HCT116 (cell line): ENCODE results near the gene MYO10.

Experiments used
- EGR1 ChIP-seq: IDR thresholded peaks from 2 replicates; pipeline ENCODE4 v1.6.1; 2012; ENCODE audit warnings: low read depth
- JUND ChIP-seq: IDR thresholded peaks from 2 replicates; pipeline ENCODE4 v1.6.1; 2012
- POLR2AphosphoS5 ChIP-seq: IDR thresholded peaks from 2 replicates; pipeline ENCODE4 v1.6.1; 2011; ENCODE audit warnings: mild to moderate bottlenecking, low read depth, low read length, moderate library complexity
- SIN3A ChIP-seq: IDR thresholded peaks from 2 replicates; pipeline ENCODE4 v1.6.1; 2012; ENCODE audit warnings: low read depth
- TF ChIP-seq, protein P1 (sequence below), 3 experiments: fragments of 200-600 bp in 1 of 3; sonication (generic) in 1 of 3; IDR thresholded peaks in 2 of 3; conservative IDR thresholded peaks in 1 of 3; 2 replicates each; pipeline ENCODE4 v1.5.1; 2012 to 2017; ENCODE audit warnings: low read depth in 2 of 3, low read length in 2 of 3, antibody characterized with exemption in 1 of 3, borderline replicate concordance in 1 of 3, control low read depth in 1 of 3, mild to moderate bottlenecking in 1 of 3, mixed read lengths in 1 of 3, mixed run types in 1 of 3, moderate library complexity in 1 of 3; ENCODE audit not compliant: insufficient read depth in 1 of 3

DNA sequence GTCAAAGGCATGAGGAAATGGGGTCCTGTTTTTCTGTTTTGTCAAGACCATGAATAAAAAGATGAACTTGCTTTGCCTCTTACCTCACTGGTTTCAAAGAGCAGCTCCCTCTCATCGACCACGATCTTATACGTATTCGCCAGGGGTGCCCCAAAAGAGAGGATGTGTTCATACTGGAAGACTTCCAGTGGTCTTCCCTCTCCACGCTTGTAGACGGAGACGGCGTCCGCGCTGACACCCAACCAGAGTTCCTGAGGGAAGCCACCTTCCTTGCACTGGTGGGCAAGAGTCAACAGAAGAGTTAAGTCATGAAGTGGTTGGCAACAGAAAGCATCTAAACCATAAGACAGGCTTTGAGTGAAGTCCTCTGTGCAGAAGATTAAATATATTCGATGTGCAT lies 267.9 kb downstream of the MYO10 start:
- TF ChIP-seq POLR2AphosphoS5 (no peak), SIN3A (no peak), JUND (no peak), EGR1 (no peak)
- TF ChIP-seq, protein P1, sequence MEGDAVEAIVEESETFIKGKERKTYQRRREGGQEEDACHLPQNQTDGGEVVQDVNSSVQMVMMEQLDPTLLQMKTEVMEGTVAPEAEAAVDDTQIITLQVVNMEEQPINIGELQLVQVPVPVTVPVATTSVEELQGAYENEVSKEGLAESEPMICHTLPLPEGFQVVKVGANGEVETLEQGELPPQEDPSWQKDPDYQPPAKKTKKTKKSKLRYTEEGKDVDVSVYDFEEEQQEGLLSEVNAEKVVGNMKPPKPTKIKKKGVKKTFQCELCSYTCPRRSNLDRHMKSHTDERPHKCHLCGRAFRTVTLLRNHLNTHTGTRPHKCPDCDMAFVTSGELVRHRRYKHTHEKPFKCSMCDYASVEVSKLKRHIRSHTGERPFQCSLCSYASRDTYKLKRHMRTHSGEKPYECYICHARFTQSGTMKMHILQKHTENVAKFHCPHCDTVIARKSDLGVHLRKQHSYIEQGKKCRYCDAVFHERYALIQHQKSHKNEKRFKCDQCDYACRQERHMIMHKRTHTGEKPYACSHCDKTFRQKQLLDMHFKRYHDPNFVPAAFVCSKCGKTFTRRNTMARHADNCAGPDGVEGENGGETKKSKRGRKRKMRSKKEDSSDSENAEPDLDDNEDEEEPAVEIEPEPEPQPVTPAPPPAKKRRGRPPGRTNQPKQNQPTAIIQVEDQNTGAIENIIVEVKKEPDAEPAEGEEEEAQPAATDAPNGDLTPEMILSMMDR (IDR thresholded peaks at IDR 0.05 in 2 of 3, conservative IDR thresholded peaks at IDR 0.05 in 1 of 3; ENCODE audit: borderline replicate concordance in 1 of 3, insufficient read depth in 1 of 3, low read depth in 2 of 3, low read length in 2 of 3) = no peak
